K562 (cell line): Measurements from ENCODE around the gene AGAP1. TPM values are rescaled to one million over a fixed set of nuclear protein-coding genes. Genes with fewer than 3 reads are reported as not detected.

Experiments used
- ATAC-seq: fragments of 200-7000 bp; cut with Tn5 transposase; 3 replicates; pipeline ENCODE4 v1.9.1; 2020; ENCODE audit warnings: moderate library complexity
- BruUV-seq: library from RNA; stranded (reverse); fragments of 400-500 nt; replicated peaks from 2 replicates; lab custom pipeline; 2021; lab: Mats Ljungman, UMichigan
- CTCF ChIA-PET: fragments of 300-600 bp; formaldehyde crosslinking; extraction: SDS; loops from one replicate; lab custom pipeline; 2021; ENCODE audit warnings: low intra/inter-chr PET ratio; lab: Yijun Ruan, JAX
- POLR2A ChIA-PET: fragments of 300-600, 350-650 bp; sonication (Branson Sonifier 250); formaldehyde crosslinking; extraction: SDS; loops from one replicate; lab custom pipeline; 2021; ENCODE audit warnings: antibody characterized with exemption, inconsistent platforms; lab: Yijun Ruan, JAX
- DNase-seq, 4 experiments: peaks; one replicate each; pipeline versions ENCODE4 v3.0.0 to v3.0.0-alpha.2; 2011 to 2018; ENCODE audit warnings: low spot score in 3 of 4, mixed read lengths in 3 of 4; ENCODE audit errors: extremely low read depth in 1 of 4
- FAIRE-seq: peaks from 2 replicates; lab custom pipeline; 2011; peaks lifted over from hg19 to GRCh38; lab: Jason Lieb, UNC
- H2AFZ ChIP-seq: 2 replicates; pipeline ENCODE4 v1.6.0; 2011; ENCODE audit warnings: low read depth, low read length, control low read depth, inconsistent platforms
- H3K27ac ChIP-seq: fragments of 200-600 bp; 3 replicates; pipeline ENCODE4 v1.8.0; 2011; ENCODE audit warnings: low read depth, mild to moderate bottlenecking, control low read depth, inconsistent platforms, low read length, moderate library complexity, mixed read lengths; ENCODE audit errors: extremely low read depth
- H3K27me3 ChIP-seq, 2 experiments: fragments of 300-600 bp in 1 of 2; 2 replicates in 1 of 2; 3 replicates in 1 of 2; pipeline versions ENCODE4 v1.6.0 to v1.8.0; 2011; ENCODE audit warnings: inconsistent platforms in 2 of 2, low read length in 2 of 2, mild to moderate bottlenecking in 1 of 2, mixed read lengths in 1 of 2, moderate library complexity in 1 of 2; ENCODE audit not compliant: control insufficient read depth in 2 of 2, insufficient read depth in 2 of 2
- H3K36me3 ChIP-seq: fragments of 300-600 bp; 3 replicates; pipeline ENCODE4 v1.8.0; 2011; ENCODE audit warnings: mild to moderate bottlenecking, low read length, inconsistent platforms; ENCODE audit not compliant: control insufficient read depth, insufficient read depth
- H3K4me1 ChIP-seq, 2 experiments: fragments of 200-600 bp in 1 of 2; replicated peaks in 1 of 2; 2 replicates in 1 of 2; 3 replicates in 1 of 2; pipeline versions ENCODE4 v1.5.1 to v1.8.0; 2011; ENCODE audit warnings: inconsistent platforms in 2 of 2, low read length in 2 of 2, mild to moderate bottlenecking in 1 of 2, mixed read lengths in 1 of 2, moderate library complexity in 1 of 2; ENCODE audit not compliant: control insufficient read depth in 2 of 2, insufficient read depth in 2 of 2
- H3K4me2 ChIP-seq: 2 replicates; pipeline ENCODE4 v1.6.1; 2011; ENCODE audit warnings: low read length, control low read depth, inconsistent platforms, mixed read lengths; ENCODE audit not compliant: insufficient read depth
- H3K4me3 ChIP-seq: fragments of 200-600 bp; sonication (generic), shearing (Covaris generic); 2 replicates; pipeline ENCODE4 v1.5.1; 2016; ENCODE audit warnings: control low read depth, inconsistent platforms
- H3K79me2 ChIP-seq: fragments of 200-600 bp; 3 replicates; pipeline ENCODE4 v1.8.0; 2011; ENCODE audit warnings: low read length, inconsistent platforms; ENCODE audit not compliant: control insufficient read depth, insufficient read depth
- H3K9ac ChIP-seq, 2 experiments: 2 replicates each; pipeline versions ENCODE4 v1.6.0 to v1.6.1; 2011; ENCODE audit warnings: low read depth in 2 of 2, low read length in 2 of 2, control low read depth in 1 of 2, inconsistent platforms in 1 of 2, mild to moderate bottlenecking in 1 of 2, mixed read lengths in 1 of 2; ENCODE audit not compliant: insufficient read depth in 1 of 2
- H3K9me1 ChIP-seq: one replicate; pipeline ENCODE4 v1.6.0; 2011; ENCODE audit warnings: inconsistent platforms, mild to moderate bottlenecking, low read length, moderate library complexity; ENCODE audit not compliant: control insufficient read depth, insufficient read depth
- H3K9me3 ChIP-seq: replicated peaks from 2 replicates; pipeline ENCODE4 v1.5.1; 2011; ENCODE audit warnings: low read depth, low read length, inconsistent platforms; ENCODE audit not compliant: control insufficient read depth, insufficient read depth
- H4K20me1 ChIP-seq: replicated peaks from 2 replicates; pipeline ENCODE4 v1.6.1; 2011; ENCODE audit warnings: low read length, inconsistent platforms, mixed read lengths; ENCODE audit not compliant: control insufficient read depth, insufficient read depth
- BRD4 ChIP-seq: fragments of 200-600 bp; sonication (generic); IDR thresholded peaks from 2 replicates; pipeline ENCODE4 v1.6.1; 2017; ENCODE audit warnings: inconsistent platforms
- EP300 ChIP-seq: IDR thresholded peaks from 2 replicates; pipeline ENCODE4 v1.6.1; 2012; ENCODE audit warnings: low read length, improper control_type of control experiment
- FOXM1 ChIP-seq, 2 experiments: fragments of 450-650 bp in 1 of 2; sonication (generic) in 1 of 2; formaldehyde crosslinking in 1 of 2; IDR thresholded peaks; 2 replicates each; pipeline versions ENCODE4 v1.6.1 to v1.9.0; 2017 to 2022; ENCODE audit warnings: low read depth in 2 of 2, mild to moderate bottlenecking in 2 of 2, missing genetic modification reagents in 1 of 2, moderate library complexity in 1 of 2
- MYBL2 ChIP-seq, 2 experiments: fragments of 450-650 bp in 1 of 2; sonication (generic) in 1 of 2; formaldehyde crosslinking in 1 of 2; IDR thresholded peaks; 2 replicates each; pipeline versions ENCODE4 v1.6.1 to v1.8.1; 2017 to 2022; ENCODE audit warnings: borderline replicate concordance in 1 of 2, inconsistent platforms in 1 of 2, low read depth in 1 of 2, mild to moderate bottlenecking in 1 of 2, missing genetic modification reagents in 1 of 2, moderate library complexity in 1 of 2
- NR2F6 ChIP-seq: fragments of 450-650 bp; formaldehyde crosslinking; IDR thresholded peaks from 2 replicates; pipeline ENCODE4 v1.4.0; 2020; ENCODE audit warnings: mild to moderate bottlenecking
- PTRF ChIP-seq: fragments of 450-650 bp; IDR thresholded peaks from 2 replicates; pipeline ENCODE4 v1.6.1; 2016; ENCODE audit warnings: mild to moderate bottlenecking, missing genetic modification characterization, missing compliant biosample characterization
- RNF2 ChIP-seq: sonication (generic); IDR thresholded peaks from 2 replicates; pipeline ENCODE4 v1.6.1; 2016
- SAP30 ChIP-seq: fragments of 200-600 bp; sonication (generic); IDR thresholded peaks from 2 replicates; pipeline ENCODE4 v1.6.1; 2012; ENCODE audit warnings: borderline replicate concordance, low read depth, mild to moderate bottlenecking, moderate library complexity, low read length, control low read depth, inconsistent platforms; ENCODE audit not compliant: insufficient read depth, poor library complexity, severe bottlenecking
- SMAD3 ChIP-seq: fragments of 450-650 bp; formaldehyde crosslinking; conservative IDR thresholded peaks from 2 replicates; pipeline ENCODE4 v1.4.0; 2020; ENCODE audit warnings: mild to moderate bottlenecking
- ZBED1 ChIP-seq: IDR thresholded peaks from 2 replicates; pipeline ENCODE4 v1.6.1; 2014
- ZBTB1 ChIP-seq: sonication (generic); formaldehyde crosslinking; IDR thresholded peaks from 2 replicates; pipeline ENCODE4 v1.8.1; 2023; ENCODE audit warnings: missing genetic modification reagents, low read depth, mild to moderate bottlenecking, borderline replicate concordance
- ZNF347 ChIP-seq: fragments of 450-650 bp; formaldehyde crosslinking; IDR thresholded peaks from 2 replicates; pipeline ENCODE4 v1.4.0; 2020; ENCODE audit warnings: low read depth, mild to moderate bottlenecking, moderate library complexity
- ZNF77 ChIP-seq: fragments of 250-450 bp; sonication (Bioruptor Pico); IDR thresholded peaks from 2 replicates; pipeline ENCODE4 v1.5.0; 2020
- WGBS: fragments of 100-300 bp; shearing (Covaris generic); methylation state at CpG from one replicate; pipeline ENCODE4 v1.1.6; 2016; ENCODE audit warnings: low coverage, mixed read lengths; ENCODE audit not compliant: insufficient coverage; ENCODE audit errors: missing lambda C conversion rate; 5-methylcytosine and 5-hydroxymethylcytosine counted together
- in situ Hi-C: fragments of 300-500 bp; cut with MboI; formaldehyde crosslinking; loops from 4 replicates; pipeline ENCODE4 v1.15.0; 2018; ENCODE audit warnings: inconsistent platforms, mixed read lengths
- intact Hi-C: fragments of 100-400 bp; cut with micrococcal nuclease; formaldehyde crosslinking; loops from 2 replicates; pipeline ENCODE4 v1.14.2; 2022
- polyA plus RNA-seq, 8 experiments: library from polyadenylated mRNA; depleted of rRNA in 4 of 8; stranded (reverse) in 5 of 8; unstranded in 3 of 8; fragments of >200 nt; fragmentation: Nextera tagmentation in 2 of 8; fragmentation: Illumina TruSeq in 1 of 8; extraction: Ambion mirVana in 2 of 8; extraction: Trizol in 1 of 8; gene quantifications; 2 replicates each; pipeline versions ENCODE4 v1.2.1 to v1.2.3, GENCODE V29; 2011 to 2014; ENCODE audit warnings: inconsistent platforms in 1 of 8, missing spikeins in 1 of 8
- total RNA-seq, 7 experiments: library from RNA; depleted of rRNA in 6 of 7; stranded (reverse); fragments of >200 nt in 6 of 7; fragmentation: Illumina TruSeq in 2 of 7; extraction: Trizol in 2 of 7; gene quantifications; 2 replicates each; pipeline versions ENCODE4 v1.2.1 to v1.2.3, GENCODE V29; 2011 to 2021; ENCODE audit warnings: low replicate concordance in 1 of 7
- TF ChIP-seq, protein P1 (sequence below): fragments of 250-450 bp; sonication (Bioruptor Pico); IDR thresholded peaks from 2 replicates; pipeline ENCODE4 v1.8.0; 2022; ENCODE audit warnings: moderate library complexity, mild to moderate bottlenecking, inconsistent platforms
- TF ChIP-seq, protein P2 (sequence below): fragments of 450-650 bp; formaldehyde crosslinking; IDR thresholded peaks from 2 replicates; pipeline ENCODE4 v1.4.0; 2022; ENCODE audit warnings: missing genetic modification characterization

Gene AGAP1
- total and polyA plus RNA-seq, 9 of the 15 experiments (the other 6 are each of a cell fraction or from before 2014, with no cell fraction given): 1.3 to 24.0 (median 10.6) TPM

DNA sequence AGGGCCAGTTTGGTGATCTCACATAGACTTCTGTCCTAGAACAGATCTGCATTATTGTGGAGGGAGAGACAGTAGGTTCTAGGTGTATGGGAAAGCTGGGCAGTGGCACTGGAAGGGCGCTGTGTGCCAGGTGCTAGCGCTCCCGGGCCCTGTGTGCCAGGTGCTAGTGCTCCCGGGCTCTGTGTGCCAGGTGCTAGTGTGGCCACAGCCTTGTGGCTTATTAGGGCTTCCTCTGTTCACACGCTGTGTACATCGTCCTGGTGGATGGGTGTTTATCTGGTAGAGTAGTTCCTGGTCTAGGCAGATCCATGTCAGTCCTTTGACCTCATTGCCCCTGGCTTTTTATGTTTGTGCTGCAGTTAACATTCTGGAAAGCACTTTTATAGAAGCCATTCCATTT is 263.4 kb downstream of the AGAP1 start:
- TF ChIP-seq ZNF347 (CRISPR knock-in tag): no peak
- TF ChIP-seq, protein P1, sequence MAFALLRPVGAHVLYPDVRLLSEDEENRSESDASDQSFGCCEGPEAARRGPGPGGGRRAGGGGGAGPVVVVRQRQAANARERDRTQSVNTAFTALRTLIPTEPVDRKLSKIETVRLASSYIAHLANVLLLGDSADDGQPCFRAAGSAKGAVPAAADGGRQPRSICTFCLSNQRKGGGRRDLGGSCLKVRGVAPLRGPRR (CRISPR knock-in tag): no peak
- TF ChIP-seq SAP30: no peak
- TF ChIP-seq ZBTB1 (CRISPR knock-in tag): no peak
- TF ChIP-seq SMAD3 (CRISPR knock-in tag): no peak
- TF ChIP-seq PTRF: no peak
- TF ChIP-seq MYBL2 (IDR thresholded peaks at IDR 0.05; ENCODE audit: low read depth): no peak
- TF ChIP-seq MYBL2 (CRISPR knock-in tag; IDR thresholded peaks at IDR 0.05; ENCODE audit: borderline replicate concordance): no peak
- no peak for TF ChIP-seq ZBED1
- TF ChIP-seq EP300: no peak
- no peak for TF ChIP-seq NR2F6 (CRISPR knock-in tag)
- no peak for TF ChIP-seq RNF2
- TF ChIP-seq BRD4: no peak
- TF ChIP-seq ZNF77 (CRISPR knock-in tag): no peak
- TF ChIP-seq, protein P2, sequence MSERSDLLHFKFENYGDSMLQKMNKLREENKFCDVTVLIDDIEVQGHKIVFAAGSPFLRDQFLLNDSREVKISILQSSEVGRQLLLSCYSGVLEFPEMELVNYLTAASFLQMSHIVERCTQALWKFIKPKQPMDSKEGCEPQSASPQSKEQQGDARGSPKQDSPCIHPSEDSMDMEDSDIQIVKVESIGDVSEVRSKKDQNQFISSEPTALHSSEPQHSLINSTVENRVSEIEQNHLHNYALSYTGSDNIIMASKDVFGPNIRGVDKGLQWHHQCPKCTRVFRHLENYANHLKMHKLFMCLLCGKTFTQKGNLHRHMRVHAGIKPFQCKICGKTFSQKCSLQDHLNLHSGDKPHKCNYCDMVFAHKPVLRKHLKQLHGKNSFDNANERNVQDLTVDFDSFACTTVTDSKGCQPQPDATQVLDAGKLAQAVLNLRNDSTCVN (CRISPR knock-in tag): no peak
- no peak for TF ChIP-seq FOXM1 (IDR thresholded peaks at IDR 0.05; ENCODE audit: low read depth)
- no peak for TF ChIP-seq FOXM1 (CRISPR knock-in tag; IDR thresholded peaks at IDR 0.05; ENCODE audit: low read depth)
- TF ChIP-seq, all 486 proteins: peak for 0
- in situ Hi-C loops: no loop called here
- POLR2A ChIA-PET: no interaction called here
- no peak overlapping the region for H3K27ac ChIP-seq
- no peak for DNase-seq
- no peak overlapping the region for H3K9ac ChIP-seq
- H3K4me3 ChIP-seq: no peak overlapping the region
- CTCF ChIA-PET: no interaction called here
- H3K36me3 ChIP-seq: no peaks in the 10 kb centered on the region
- ATAC-seq: no peak
- no peaks in the 10 kb centered on the region for H3K9me3 ChIP-seq
- H3K4me1 ChIP-seq: no peaks in the 10 kb centered on the region; a peak in 1 of 5 replicates
- no TSS peak for BruUV-seq
- H2AFZ ChIP-seq: no peak overlapping the region
- no peak overlapping the region for H3K4me2 ChIP-seq
- intact Hi-C loops: no loop called here
- H3K9me1 ChIP-seq: no peaks in the 10 kb centered on the region
- no peaks in the 10 kb centered on the region for H3K27me3 ChIP-seq
- FAIRE-seq: no peak
- 95% methylated on average over 3 of the region's 6 CpGs for WGBS
- no peaks in the 10 kb centered on the region for H3K79me2 ChIP-seq
- H4K20me1 ChIP-seq: peaks cover 4% of the 10 kb centered on the region; the same call in 1 of the 2 replicates
